ENCODE results near the gene B3GLCT.
A peak's percentile ranks its signal among the peaks of the same experiment; 100 is the strongest.
"Not testable (repeated sequence)": the region's sequence is repeated elsewhere in the genome, so short reads cannot be mapped to it uniquely, and the experiment has no call there.

The B3GLCT gene

DNA sequence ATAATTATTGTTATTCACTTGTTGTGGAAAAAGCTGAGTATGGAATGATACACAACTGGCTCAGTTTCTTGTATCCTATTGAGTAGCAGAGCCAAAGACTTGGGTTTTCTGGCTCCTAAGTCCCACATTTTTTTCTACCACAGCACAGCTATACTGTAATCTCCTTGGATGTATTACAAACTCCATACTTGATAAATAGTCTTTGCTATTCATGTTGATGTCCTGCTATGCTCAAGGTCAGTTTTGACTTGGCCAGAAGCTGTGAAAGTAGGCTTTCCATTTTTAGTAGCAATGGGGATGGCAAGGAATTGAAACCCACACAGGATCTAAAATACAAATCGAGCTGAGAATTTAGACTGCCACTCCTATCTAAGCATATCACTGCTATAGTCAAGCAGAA, 79.1 kb downstream of the B3GLCT start:
- DNase-seq (ENCODE audit: low read depth): no peak

GRCh38 chr13:31282741-31283455, 83.1 kb downstream of the B3GLCT start:
- no peak for DNase-seq (ENCODE audit: low read depth)

DNA sequence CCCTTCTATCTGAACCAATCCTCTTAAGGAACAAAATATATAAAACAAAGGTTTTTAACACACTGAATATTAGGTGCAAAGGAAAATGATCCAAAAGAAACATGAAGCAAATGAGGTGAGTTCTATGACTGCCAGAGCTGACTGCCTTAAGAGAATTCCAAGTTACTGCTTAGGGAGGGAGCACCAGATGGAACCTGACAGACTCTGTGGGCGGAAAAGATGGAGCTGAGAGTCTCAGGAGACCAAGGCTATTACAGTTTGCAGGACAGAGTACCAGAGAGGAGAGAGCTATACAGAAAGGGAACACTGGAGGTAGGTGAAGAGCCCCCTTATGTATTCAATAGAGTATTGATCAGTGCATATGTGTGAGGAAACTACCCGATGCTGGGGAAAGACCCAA, 87.2 kb downstream of the B3GLCT start:
- DNase-seq (ENCODE audit: low read depth): no peak

GRCh38 chr13:31301119-31301518, 101.3 kb downstream of the B3GLCT start:
- DNase-seq (ENCODE audit: low read depth): no peak

- no peak for DNase-seq (ENCODE audit: low read depth)
Observed at GRCh38 chr13:31310356-31310755, 110.6 kb downstream of the B3GLCT start.

DNA sequence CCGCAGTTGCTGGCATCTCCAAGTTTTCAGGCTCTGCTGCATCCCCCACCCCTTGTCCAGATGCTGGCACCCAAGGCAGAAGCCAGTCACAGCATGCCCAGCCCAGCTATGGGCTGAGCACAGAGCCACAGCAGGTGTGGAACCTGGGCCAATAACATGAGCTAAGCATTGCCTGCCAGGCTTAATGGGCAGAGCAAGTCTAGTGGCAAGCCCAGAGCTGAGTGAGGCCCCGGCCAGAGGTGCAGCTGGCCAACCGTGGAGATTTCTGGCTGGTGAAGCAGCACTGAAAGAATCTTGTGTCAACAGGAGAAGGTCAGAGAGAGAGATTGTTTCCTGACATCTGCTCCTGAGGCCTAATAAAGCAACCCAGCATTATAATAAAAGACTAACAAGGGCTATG, 111.0 kb downstream of the B3GLCT start:
- DNase-seq (ENCODE audit: low read depth): no peak

GRCh38 chr13:31311921-31312320, 112.1 kb downstream of the B3GLCT start:
- DNase-seq (ENCODE audit: low read depth): no peak

DNA sequence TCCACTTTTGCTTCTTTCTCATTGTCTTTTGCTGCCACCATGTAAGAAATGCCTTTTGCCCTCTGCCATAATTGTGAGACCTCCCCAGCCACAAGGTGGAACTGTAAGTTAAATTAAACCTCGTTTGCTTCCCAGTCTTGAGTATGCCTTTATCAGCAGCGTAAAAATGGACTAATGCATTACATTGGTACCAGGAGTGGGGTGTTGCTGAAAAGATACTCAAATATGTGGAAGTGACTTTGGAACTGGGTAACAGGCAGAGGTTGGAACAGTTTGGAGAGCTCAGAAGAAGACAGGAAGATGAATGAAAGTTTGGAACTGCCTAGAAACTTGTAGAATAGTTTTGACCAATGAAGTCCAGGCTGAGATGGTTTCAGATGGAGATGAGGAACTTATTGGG, 115.2 kb downstream of the B3GLCT start:
- DNase-seq (ENCODE audit: low read depth): no peak

DNA sequence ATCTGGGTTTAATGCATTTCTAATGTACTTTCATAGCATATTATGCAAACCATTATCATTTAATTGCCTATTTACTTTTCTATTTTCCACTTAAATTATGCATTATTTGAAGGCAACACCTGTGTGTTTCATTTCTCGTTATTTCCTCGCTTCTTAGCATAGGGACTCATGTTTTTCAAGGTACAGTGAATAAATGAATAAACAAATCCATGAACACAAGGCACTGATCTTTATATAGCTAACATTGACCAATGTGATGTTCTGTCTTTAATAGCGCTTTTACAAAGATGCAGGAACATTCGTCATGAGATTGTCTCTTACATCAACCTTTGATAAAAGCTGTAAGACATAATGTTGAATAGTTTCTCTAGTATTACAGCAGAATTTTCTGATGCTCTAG, 121.2 kb downstream of the B3GLCT start:
- no peak for DNase-seq (ENCODE audit: low read depth)

- DNase-seq (ENCODE audit: low read depth): no peak
Observed at GRCh38 chr13:31321457-31321856, 121.7 kb downstream of the B3GLCT start.

DNA sequence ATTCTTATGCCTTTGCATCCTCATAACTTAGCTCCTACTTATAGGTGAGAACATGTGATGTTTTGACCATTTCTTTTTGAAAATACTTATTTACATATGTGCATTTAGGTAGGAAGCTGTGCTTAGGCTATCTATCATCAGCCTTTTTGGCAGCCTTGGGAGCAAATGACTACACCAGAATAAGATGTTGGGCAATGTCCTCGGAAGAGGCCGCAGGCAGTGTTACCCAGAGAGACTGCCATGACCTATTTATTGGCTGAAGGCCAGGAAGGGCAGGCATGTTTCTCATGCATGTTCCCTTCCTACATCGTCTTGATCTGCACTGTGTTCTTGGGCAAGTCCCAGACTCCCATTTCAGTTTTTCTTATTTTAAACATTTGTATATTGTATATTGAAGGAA, 122.3 kb downstream of the B3GLCT start:
- peak; percentile 67 for DNase-seq (ENCODE audit: low read depth)

- DNase-seq (ENCODE audit: low read depth): no peak
Observed at GRCh38 chr13:31322702-31323405, 123.1 kb downstream of the B3GLCT start.

DNA sequence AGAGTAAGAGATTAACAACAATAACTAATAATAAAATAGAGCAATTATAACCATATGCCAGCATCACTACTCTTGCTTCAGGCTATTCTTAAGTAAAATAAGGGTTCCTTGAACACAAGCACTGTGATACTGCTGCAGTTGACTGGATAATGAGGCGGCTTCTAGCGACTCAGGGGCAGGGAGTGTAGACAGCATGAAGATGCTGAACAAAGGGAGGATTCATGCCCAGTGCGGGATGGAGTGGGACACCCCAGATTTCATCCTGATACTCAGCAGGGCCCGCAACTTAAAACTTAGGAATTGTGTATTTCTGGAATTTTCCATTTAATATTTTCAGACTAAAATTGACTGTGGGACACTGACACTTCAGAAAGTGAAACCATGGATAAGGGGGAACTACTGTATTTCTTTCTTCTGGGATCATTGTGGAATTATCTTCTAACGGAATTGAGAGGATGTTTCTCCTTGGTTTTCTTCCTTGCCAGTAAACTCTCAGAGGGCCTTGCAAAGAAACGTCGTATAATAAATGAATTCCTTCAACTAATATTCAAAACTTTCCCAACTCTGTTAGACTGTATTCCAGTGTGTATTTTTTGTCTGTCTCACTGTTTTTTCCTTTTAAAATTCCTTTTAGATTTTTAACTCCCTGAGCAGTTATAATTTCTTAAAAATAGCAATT, 127.5 kb downstream of the B3GLCT start:
- no peak for DNase-seq (ENCODE audit: low read depth)

- DNase-seq (ENCODE audit: low read depth): no peak
Observed at GRCh38 chr13:31328549-31329235, 128.9 kb downstream of the B3GLCT start.

- no peak for DNase-seq (ENCODE audit: low read depth)
Observed at GRCh38 chr13:31330236-31330635, 130.5 kb downstream of the B3GLCT start.

- DNase-seq (ENCODE audit: low read depth): no peak
Observed at GRCh38 chr13:31331068-31331467, 131.3 kb downstream of the B3GLCT start.

GRCh38 chr13:31334547-31334946, 134.8 kb downstream of the B3GLCT start:
- DNase-seq (ENCODE audit: low read depth): no peak

DNA sequence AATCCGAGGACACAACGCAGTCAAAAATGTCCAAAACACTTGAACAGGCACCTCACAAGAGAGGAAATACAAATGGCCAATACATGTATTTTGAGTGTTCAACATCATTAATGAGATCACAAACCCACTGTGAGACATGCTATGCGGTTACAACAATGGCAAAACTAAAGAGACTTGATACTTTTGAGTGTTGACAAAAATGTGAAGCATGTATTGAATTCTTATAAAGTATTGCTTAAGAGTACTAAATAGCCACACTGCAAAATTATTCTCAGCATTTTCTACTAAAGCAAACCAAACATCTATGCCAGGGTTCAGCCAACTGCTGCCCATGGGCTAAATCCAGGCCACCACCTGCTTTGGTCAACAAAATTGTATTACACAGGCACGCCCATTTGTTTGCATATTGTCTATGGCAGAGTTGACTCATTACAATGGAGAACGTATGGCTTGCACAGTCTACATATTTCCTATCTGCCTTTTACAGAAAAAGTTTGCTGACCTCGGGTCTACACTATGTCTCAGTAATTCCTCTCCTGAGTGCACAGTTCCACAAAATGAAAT, 135.3 kb downstream of the B3GLCT start:
- no peak for DNase-seq (ENCODE audit: low read depth)

GRCh38 chr13:31339616-31340015, 139.8 kb downstream of the B3GLCT start:
- not testable (repeated sequence) for DNase-seq (ENCODE audit: low read depth)

GRCh38 chr13:31340848-31341247, 141.1 kb downstream of the B3GLCT start:
- DNase-seq (ENCODE audit: low read depth): not testable (repeated sequence)

GRCh38 chr13:31346891-31347290, 147.1 kb downstream of the B3GLCT start:
- DNase-seq (ENCODE audit: low read depth): no peak

DNA sequence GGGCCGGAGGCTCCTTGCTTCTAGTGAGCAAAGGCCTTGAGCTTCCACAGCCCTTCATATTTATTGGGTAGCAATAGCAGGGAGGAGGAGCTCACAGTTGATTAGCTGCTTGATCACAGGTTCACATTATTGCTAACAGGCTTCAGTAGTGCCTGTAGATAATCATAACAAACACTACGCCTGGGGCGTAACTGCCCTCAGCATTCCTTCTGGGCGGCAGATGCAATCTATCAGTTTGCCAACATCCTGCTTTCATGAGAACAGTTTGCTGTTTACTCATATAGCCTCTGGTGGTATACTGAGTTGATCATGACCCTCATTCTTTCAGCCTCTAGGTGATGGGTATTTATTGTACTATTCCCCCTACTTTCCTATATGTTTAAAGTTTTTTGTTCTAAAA, 149.4 kb downstream of the B3GLCT start:
- DNase-seq (ENCODE audit: low read depth): no peak

Measured in fibroblast of the conjunctiva (primary cell).